ENCODE measurements around the gene GUSB.
"Not testable (repeated sequence)": the region's sequence is repeated elsewhere in the genome, so short reads cannot be mapped to it uniquely, and the experiment has no call there.

Gene GUSB

DNA sequence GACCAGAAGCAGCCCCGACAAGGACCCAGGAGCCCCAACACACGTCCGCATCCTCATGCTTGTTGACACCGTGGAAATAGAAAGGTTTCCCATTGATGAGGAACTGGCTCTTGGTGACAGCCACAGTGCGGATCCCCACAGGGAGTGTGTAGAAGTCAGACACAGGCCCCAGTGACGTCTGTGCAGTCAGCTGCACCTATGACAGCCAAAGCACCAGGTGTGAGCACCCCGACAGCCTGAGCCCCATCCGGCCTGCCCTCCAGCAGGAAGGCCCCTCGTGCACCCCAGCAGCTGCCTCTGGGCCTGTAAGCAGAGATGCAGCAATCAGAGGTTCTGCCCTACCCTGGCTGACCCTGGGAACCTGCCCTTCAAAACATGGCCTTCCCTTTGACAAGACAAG is 7.1 kb downstream of the GUSB start:
- no peak for DNase-seq

DNA sequence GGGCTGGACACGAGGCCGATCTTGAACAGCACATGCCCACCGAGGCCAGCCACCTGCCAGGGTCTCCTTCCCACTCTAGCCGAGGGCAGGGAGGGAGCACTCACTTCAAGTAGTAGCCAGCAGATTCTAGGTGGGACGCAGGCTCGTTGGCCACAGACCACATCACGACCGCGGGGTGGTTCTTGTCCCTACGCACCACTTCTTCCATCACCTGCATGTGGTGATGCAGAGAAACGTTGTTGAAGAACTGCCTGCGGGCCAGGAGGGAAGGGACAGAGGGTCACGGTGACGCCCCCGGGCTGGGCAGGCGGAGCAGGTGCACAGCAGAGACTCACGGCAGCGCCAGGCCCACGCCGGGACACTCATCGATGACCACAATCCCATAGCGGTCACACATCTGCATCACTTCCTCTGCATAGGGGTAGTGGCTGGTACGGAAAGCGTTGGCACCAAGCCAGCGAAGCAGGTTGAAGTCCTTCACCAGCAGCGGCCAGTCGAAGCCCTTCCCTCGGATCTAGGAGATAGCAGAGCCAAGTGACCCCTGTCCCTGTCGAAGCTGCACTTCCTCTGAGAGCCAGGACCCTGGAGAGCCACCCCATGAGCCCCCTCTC is 7.7 kb downstream of the GUSB start:
- no peak for DNase-seq

DNA sequence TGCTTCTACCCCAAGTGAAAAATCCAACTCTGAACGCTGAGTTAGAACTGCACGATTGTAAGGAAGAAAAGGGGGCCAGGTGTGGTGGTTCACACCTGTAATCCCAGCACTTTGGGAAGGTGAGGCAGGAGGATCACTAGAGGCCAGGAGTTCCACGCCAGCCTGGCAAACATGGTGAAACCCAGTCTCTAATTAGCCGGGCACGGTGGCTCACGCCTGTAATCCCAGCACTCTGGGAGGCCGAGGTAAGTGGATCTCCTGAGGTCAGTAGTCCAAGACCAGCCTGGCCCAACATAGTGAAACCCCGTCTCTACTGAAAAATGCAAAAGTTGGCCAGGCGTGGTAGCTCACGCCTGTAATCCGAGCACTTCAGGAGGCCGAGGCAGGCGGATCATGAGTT is 9.0 kb downstream of the GUSB start:
- no peak for DNase-seq

DNA sequence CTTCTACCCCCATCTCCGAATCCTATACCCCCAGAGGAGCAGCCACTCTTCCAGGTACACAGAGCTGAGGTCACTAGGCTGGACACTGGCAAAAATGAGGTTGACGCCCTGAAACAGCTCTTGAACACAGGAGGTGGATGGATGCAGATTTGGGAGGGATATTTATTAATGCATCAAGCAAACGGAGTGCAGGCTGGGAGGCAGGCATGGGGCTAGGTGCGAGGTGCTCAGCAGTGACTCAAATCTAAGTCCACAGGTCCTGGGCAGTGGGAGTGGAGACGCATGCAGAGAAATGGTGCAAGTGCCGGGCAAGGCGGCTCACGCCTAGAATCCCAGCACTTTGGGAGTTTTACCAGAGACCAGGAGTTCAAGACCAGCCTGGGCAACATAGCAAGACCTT is 11.0 kb downstream of the GUSB start:
- DNase-seq, result no peak

DNA sequence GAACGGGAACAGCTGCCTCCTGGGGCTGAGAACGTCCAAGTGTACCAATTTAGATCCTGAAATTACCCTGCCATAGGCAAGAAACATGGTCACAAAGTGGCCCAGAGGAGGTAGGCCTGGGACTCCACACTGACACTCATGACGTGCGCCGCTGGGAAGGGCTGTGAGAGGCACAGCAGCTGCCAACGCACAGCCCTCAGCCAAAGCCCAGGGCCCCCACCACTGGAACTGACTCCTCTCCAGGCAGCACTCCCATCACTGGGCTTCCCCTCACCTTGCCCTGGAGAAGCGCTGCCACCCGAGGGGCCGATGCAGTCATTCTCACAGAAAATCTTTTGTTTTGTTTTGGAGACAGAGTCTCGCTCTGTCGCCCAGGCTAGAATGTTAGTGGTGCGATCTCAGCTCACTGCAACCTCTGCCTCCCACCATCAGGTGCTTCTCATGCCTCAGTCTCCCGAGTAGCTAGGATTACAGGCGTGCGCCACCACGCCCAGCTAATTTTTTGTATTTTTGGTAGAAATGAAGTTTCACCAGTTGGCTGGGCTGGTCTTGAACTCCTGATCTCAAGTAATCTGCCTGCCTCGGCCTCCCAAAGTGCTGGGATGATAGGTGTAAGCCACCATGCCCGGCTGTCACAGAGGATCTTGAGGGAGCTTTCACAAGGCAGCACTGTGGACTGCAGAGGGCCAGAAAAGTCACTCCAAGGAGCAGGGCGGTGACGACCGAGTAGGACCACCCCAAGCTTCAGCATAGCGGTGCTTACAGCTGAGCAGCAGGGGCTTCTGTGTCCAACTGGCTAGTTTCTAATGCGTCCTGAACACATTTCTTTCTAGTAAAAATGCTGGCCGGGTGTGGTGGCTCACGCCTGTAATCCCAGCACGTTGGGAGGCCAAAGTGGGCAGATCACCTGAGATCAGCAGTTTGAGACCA is 13.5 kb downstream of the GUSB start:
- DNase-seq, result no peak

DNA sequence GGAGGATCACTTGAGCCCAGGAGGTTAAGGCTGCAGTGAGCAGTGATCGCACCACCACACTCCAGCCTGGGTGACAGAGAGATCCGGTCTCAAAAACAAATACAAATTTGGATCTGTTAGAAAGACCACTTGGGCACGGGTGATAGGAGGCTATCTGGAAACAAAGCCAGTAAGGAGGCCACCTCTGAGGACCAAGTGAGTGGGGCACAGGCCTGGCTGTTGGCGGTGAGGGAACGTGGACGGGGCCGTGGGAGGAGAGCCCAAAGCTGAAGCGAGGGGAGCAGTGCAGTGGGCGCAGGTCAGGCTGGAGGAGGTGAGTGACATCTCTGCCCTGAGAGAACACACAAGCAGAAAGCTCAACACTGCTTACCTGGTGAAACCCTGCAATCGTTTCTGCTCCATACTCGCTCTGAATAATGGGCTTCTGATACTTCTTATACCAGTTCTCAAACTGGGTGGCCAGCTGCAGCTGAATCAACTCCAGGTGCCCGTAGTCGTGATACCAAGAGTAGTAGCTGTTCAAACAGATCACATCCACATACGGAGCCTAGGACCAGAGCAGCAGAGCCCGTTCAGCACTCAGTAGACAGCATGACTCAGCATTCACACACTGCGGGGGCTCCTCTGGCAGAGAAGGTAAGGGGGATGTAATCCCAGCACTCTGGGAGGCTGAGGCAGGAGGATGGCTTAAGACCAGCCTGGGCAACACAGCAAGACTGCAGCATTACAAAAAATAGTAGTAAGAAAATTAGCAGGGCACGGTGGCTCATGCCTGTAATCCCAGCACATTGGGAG is 14.5 kb downstream of the GUSB start:
- DNase-seq, result no peak

DNA sequence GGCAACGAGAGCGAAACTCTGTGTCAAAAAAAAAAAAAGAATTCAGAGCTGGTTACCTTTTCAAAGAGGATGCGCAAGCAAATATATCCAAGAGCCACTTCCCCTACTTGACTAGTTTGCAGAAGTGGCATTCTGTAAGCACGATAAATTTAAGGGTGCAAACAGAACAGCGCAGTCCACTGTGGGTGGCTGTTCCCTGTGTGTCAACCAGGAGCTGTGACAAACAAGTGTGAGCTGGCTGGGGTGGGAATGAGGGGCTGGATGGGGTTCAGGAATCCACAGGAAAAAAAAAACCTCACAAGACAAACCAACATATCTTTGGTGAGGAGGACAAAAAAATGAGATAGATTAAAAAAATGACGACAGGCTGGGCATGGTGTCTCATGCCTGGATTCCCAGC is 15.9 kb downstream of the GUSB start:
- no peak for DNase-seq

DNA sequence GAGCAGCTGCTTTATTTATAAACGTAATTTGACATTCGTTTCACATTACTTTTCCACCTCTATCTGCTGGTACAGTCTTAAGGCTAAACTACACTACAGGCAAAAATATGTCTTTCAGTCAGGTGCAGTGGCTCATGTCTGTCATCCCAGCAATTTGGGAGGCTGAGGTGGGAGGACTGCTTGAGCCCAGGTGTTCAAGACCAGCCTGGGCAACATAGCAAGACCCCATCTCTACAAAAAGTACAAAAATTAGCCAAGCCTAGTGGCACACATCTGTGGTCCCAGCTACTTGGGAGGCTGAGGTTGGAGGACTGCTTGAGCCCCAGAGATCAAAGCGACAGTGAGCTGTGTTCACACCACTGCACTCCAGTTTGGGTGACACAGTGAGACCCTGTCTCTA is 17.3 kb downstream of the GUSB start:
- not testable (repeated sequence) for DNase-seq

DNA sequence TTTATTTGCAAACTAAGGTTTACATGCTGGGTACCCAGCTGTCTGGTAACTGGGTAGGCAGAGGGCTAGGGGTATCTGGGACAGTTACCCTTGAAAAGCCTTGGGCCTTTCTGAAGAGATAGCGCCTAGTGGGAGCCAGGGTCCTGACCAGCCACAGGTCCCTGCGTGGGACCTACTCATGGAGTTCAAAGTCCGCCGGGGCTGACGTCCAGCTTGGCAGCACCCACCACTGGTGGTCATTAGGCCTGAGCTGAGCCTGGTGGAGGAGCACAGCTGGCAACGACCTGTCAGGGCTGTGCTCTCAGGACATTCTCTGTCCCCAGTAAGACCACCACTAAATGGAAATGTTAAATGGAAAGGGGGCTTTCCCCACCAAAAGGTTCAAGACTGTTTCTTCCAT is 20.0 kb downstream of the GUSB start:
- DNase-seq, result no peak

DNA sequence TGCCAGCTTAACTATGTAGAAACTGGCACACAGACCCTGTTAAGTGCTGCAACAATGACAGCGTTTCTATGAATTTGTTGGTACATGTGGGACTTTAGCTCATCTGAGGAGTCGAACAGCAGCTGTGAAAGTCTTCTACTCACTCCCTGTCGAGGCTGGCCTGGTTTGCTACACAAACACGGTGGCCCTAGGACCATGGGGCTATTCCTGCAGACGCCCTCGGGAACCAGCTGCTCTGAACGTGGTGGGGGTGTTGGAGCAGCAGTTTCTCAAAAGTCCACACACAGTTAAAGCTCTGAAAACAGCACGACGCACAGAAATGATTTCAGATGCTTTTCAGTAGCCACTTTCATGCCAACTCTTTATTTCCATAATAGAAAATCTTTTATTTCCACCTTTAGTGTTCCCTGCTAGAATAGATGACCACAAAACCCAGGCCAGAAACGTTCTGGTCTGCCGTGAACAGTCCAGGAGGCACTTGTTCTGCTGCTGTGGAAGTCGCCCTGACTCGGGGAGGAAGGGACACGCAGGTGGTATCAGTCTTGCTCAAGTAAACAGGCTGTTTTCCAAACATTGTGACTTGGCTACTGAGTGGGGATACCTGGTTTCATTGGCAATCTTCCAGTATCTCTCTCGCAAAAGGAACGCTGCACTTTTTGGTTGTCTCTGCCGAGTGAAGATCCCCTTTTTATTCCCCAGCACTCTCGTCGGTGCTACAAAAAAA is 21.5 kb downstream of the GUSB start:
- no peak for DNase-seq

DNA sequence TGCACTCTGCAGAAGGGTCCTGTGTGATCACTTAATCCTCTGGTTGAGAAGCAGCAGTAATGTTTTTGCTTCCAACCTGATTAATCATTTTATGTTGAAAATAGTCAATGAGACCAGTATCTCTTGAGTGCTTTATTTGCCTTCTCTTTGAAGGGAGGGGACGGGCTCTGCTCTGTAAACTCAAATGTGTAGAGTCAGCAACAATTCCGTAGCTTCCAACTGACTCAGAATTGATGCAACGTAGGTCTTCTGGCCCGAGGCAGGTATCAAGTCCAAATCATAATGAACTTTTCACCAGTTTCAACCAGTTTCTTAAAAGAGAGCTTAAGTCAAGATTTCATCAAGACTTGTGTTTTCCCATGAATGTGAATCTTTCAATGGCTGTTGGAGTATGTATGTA is 26.3 kb downstream of the GUSB start:
- DNase-seq, result no peak

DNA sequence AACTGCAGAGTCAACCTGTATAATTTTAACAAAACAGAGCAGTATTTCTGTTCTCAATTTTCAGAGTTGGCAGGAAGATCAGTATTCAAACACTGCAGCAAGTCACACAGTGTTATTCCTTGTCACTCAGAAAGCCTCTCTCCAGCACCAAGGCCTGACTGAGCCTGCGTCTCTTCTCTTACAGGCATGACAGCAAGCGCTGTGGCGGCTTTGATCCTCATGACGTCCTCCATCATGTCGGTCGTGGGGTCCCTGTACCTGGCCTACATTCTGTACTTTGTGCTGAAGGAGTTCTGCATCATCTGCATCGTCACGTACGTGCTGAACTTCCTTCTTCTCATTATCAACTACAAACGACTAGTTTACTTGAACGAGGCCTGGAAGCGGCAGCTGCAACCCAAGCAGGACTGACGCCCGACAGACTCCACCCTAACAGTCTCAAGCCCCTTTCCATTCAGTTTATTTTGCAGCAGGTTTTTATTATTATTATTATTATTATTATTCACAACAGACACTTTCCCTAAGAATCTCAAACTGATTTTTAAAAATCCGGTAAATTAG is 28.0 kb downstream of the GUSB start:
- DNase-seq, result no peak

DNA sequence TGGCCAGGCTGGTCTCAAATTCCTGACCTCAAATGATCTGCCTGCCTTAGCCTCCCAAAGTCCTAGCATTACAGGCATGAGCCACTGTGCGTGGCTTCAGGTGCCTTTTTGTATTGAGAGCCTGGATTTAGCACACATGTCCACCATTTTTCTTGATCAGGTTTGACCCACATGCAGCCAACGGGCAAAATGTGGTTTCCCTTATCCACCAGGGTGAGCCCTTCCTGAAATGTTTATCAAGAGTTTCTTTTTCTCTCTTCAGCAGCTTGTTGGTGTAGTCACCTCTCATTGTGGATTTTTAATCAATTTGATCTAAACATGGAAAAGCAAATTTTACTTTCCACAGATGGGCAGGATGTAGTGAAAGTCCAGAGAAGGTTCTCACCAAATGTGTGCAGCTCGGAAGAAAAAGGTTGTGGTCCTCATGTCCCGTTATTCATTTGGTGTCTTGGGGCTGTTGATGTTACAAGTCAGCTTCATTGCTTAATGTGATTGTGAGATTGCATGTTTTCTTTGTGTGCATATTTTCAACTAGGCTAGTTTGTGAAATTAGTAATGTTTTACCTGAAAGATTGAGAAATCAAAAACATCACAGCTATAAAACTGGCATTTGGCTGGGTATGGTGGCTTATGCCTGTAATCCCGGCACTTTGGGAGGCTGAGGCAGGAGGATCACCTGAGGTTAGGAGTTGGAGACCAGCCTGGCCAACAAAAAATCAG is 28.9 kb downstream of the GUSB start:
- no peak for DNase-seq

DNA sequence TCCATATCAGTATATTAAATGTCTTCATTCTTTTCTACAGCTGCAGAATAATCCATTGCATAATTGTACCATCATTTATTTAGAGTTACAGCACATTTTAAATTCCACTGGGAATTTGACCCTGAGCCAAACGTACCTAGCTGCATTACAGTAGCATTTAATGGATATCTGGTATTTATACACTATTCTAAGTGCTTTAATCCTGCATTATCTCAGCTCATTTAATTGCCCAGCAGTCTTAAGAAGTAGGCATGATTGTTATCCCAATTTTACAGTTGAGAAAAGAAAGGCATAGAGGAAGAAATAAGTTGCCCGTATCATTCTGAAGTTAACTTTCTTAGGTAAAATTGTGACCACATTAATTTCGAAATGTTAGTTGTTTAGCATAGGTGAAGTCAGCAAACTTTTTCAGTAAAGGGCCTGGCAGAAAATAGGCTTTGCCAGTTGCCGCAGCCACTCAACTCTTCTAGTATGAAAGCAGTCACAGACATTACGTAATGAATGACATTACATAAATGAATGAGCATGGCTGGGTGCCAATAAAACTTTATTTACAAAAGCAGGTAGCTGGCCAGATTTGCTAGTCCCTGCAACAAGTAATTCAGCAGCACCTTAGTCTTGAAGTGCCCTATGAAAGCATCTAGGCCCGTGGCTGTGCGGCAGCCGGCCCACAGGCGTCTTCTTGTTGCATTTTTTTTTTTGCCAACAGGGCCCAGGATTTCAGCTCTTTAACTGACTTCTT is 30.0 kb downstream of the GUSB start:
- no peak for DNase-seq

DNA sequence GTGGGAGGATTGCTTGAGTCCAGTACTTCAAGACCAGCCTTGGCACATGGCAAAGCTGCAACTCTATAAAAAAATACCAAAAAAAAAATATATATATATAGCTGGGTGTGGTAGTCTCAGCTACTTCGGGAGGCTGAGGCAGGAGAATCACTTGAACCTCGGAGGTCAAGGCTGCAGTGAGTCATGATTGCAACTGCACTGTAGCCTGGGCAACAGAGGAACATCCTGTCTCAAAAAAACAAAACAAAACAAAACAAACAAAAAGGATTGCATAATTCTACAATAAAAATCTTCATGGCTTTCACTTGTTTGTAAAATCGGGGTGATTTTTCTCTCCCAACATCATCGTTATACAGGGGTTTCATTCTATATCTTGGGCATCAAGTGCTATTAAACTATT is 35.1 kb downstream of the GUSB start:
- DNase-seq, result no peak

DNA sequence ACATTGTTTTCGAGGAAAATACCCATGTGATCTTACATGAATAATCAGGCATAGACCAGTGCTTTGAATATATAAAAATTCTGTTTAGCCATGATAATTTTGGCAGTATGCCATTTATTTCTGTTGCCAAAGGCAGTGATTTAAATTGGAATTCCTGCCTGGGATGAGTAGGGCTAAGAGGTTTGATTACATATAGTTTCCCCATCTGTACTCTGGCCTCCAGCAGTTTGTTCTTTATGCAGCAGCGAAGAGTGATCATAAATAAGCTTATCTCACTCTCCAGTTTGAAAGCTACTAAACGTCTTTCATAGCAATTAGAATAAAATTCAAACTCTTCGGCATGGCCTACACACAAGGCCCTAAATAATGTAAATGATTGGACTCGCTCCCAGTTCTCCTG is 36.2 kb downstream of the GUSB start:
- DNase-seq, result not testable (repeated sequence)

DNA sequence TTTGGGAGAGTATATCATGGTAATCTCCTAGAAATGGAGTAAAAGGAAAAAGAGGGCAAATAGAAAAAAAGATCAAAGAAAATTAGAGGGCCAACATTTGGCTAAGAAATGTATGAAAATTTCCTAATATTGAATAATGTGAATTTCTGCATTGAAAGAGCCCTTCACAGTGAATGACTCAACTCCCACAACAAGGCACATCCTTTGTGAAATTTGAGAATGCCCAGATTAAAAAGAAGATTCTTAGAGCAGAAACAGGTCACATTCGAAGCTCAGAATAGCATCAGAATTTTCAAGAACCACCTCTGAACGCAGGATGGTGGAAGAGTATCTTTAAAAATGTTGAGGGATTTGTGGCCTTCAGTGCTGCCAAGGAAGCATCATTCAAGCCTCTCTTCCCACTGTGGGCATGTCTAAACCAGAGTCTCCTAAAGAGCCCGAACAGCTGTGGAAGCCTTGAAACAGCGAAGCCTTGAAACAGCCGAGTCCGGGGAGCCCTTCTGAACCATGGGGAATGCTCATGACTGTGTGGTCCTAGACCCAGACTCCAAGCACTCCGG is 43.6 kb downstream of the GUSB start:
- no peak for DNase-seq

DNA sequence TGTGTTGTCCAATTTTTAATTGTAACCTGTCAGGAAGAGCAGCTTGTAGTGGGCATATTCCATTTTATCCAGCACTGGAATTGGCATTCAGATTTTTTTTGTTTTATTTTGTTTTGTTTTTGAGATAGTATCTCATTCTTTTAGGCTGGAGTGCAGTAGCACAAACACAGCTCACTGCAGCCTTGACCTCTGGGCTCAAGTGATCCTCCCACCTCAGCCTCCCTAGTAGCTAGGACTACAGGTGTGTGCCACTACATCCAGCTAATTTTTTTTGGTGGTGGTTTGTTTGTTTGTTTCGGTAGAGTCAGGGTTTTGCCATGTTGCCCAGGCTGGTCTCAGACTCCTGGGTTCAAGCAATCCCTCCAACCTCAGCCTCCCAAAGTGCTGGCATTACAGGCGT is 44.7 kb downstream of the GUSB start:
- DNase-seq, result no peak

DNA sequence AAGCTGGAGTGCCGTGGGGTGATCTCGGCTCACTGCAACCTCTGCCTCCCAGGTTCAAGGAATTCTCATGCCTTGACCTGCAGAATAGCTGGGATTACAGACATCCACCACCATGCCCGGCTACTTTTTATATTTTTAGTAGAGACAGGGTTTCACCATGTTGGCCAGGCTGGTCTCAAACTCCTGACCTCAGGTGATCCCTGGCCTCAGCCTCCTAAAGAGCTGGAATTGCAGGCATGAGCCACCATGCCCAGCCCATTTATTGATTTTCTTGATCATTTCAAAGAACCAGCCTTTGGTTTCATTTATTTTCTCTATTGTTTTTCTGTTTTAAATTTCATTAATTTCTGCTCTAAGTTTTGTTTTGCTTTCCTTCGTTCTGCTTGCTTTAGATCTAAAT is 50.3 kb downstream of the GUSB start:
- no peak for DNase-seq

DNA sequence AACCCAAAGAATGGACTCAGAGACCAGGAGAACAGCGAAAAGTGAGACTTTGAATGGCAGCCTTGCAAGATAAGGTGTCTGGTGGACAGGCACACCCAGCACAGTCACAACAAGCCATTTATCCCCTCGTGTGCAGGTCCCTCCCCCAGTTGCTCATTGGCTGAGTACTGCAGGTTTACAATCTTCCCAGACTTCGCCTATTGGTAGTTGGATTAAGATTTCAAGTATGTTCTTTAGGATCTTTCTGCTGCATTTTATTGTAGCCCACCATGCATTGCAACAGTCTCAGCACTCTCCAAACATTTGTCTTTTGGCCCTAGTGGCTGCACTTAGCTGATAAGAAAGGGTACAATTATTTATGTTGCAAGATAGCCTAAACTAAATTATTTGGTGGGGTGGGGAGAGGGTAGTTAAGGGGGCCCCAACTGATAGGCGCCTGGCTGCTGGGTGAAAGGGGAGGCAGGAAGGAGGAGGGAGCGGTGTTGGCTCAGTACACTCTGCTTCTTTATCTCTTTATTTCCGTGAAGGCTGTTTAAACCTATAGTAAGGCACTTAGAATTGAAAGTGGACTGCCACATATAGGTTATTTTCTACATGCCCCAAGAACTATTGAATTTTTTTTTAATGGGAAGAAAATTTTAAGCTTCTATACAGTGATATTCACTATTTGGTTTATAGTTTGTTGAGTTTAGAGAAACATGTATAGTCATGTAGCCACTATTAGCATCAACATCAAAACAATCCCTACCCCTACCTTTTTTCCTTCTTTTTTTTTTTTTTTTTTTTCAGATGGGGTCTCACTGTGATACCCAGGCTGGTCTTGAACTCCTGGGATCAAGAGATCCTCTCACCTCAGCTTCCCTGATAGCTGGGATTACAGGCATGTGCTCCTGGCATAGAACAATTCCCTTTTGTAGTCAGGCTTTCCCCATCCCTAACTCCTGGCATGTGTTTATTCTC is 54.2 kb downstream of the GUSB start:
- DNase-seq, result no peak
